B cell (primary cell): ENCODE data around the gene ZNHIT2.

ENCODE experiments used
- CTCF ChIP-seq: fragments of 200-600 bp; IDR thresholded peaks from one replicate; pipeline ENCODE4 v1.8.0; 2022; ENCODE audit warnings: antibody characterized with exemption, mild to moderate bottlenecking
- EZH2 ChIP-seq: IDR thresholded peaks from 2 replicates; pipeline ENCODE4 v1.6.1; 2012; ENCODE audit warnings: borderline replicate concordance, low read depth, mild to moderate bottlenecking, moderate library complexity, low read length; ENCODE audit not compliant: insufficient read depth, poor library complexity, severe bottlenecking

- TF ChIP-seq CTCF (no peak), EZH2 (no peak)
These were observed 34.6 kb upstream of the ZNHIT2 start for GRCh38 chr11:65152122-65152521.
